NCI-H82 (cell line): Measurements from ENCODE around the gene STRA6.

Experiments used
- DNase-seq: peaks from one replicate; lab custom pipeline; 2025; lab: John Stamatoyannopoulos, UW

STRA6 gene

GRCh38 chr15:74206801-74207281, 4.3 kb upstream of the STRA6 start:
- no peak for DNase-seq

- DNase-seq: no peak
Observed at GRCh38 chr15:74205582-74205947, 3.0 kb upstream of the STRA6 start.

GRCh38 chr15:74203914-74204431, 1.4 kb upstream of the STRA6 start:
- DNase-seq: peak; percentile 92

DNA sequence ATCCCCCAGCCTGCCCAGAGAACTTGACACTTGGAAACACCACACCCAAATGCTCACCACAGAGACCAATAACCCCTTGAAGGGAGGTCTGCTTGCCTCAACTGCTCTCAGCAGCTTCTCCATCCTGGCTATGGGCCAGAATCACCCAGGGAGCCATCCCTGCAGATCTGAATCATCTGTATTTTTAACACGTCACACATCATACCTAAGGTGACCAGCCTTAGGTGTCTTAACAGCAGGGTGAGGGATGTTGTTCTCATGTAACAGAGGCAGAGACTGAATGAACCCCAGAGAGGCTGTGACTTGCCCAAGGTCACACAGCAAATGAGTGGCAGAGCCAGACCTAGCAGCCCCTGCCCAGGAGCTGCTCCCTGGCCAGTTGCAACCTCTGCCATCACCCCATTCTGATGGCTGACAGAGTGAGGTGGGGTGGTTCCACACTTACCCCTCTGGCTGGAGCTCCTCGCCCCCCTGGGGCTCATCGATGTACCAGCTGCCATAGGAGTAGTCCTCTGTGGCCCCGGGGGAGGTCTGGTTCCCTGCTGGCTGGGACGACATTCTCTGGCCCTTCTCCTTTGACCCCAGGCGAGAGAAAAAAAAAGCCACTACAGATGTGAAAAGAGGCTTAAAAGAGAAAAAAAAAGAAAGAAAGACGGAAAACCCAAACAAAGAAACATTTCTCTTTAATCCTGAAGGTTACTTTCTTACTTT, 722 bp downstream of the STRA6 start:
- DNase-seq: no peak

DNA sequence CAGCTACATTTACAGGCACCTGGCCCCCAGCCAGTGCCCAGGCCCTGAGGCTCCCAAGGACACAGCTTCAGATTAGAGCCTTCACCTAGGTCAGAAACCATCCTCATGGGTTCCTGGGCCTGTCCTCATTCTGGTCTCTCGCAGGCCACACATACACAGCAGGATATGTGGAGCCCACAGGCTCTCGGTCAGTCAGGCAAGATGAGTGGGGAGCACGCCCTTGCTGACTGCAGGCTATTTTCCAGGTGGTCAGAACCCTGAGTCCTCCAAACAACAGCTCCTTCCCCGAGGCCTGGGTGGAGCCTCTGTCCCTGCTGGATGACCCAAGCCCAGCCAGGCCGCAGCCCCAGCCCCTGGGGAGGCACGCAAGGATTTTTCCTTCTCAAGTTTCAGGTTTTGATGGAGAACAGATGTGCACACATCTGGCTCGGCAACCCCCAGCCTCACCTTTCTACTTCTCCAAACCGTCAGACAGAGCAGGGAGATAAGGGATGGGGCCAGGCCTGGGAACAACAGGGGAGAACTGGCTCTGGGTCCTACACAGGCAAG, 1.6 kb downstream of the STRA6 start:
- no peak for DNase-seq

GRCh38 chr15:74200412-74200815, 2.2 kb downstream of the STRA6 start:
- no peak for DNase-seq

DNA sequence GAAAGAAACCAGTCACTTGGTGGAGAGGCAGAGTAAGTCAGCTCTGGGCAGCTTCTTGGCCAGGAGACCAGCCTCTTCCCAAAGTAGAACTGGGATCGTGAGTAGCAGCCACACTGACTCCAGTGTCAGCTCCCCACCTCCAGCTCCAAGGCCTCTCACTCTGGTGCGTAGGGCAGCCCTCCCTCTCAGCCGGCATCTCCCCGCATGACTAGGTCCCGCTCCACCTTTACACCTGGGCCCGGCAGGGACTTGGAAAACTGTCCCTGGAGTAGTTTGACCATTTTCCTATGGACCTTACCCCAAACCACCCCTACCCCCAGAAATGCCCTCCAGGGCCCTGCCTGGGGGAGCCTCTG, 3.3 kb downstream of the STRA6 start:
- no peak for DNase-seq

DNA sequence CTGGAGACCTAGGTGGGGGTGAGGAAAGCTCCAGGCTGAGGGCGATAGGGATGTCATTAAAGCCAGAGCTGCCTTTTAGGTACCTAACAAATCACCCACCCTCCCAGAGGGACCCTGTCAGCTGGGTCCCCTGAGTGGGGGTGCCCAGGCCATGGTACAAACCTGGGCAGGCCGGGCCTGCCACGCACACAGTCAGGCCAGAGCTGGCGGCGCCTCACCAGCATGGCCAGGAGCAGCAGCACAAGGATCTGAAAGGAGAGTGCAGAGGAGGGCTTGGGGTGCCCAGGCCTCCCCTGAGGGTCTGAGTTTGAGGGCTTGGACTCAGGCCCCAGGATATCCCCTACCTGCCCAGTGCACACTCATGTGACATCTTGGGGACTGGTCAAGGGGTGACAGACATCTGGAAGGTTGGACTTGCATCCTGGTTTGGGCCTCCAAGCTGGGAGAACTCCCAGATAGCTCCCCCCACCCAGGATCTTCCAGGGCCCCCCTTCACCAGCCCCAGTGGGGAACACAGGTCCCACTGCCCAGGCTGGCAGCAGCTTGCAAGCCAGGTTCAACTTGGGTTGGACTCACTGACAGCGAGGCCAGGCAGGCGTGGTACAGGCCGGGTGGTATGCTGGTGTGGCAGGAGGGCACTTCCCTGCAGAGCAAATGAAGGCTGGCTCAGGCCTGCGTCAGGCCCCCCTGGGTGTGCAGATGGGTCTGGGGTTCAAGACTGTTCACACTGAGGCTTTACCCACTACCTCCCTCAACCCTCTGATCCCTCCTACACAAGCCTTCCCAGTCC, 5.2 kb downstream of the STRA6 start:
- no peak for DNase-seq

DNA sequence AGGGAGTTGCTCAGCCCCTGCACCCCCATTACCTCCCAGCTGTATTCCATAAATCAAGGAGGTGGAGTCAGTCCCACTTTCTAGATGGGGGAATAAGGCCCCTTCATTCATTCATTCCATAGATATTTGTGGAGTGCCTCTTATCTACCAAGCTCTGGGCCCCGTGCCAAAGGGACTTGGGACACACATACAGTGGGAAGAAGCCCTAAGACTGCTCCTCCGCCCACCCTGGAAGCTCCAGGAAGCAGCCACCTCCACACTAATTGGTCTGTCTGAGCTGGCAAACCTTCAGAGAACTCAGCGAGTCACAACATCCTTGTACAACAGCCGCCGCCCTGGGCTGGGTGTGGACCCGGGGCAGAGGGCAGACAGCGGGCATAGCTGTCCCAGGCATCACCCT, 6.4 kb downstream of the STRA6 start:
- DNase-seq: no peak

GRCh38 chr15:74194572-74195559, 7.7 kb downstream of the STRA6 start:
- DNase-seq: no peak

DNA sequence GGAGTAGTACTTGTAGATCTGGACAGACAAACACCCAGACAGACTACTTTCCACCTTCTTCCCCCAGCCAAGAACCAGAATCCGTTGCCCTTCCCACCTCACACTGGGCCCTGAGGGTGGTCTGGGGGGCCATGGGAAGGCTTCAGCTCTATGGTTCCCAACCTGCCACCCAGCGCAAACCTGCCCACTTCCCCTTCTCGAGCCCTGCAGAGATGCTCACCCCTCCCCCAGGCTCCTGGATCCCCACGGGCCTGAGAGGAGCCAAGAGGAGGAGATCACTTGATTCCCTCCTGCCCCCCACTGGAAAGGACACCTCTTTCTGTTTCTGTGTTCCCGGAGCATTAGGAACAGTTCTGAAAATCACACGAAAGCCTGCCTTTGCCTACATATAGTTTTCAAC, 8.7 kb downstream of the STRA6 start:
- no peak for DNase-seq

DNA sequence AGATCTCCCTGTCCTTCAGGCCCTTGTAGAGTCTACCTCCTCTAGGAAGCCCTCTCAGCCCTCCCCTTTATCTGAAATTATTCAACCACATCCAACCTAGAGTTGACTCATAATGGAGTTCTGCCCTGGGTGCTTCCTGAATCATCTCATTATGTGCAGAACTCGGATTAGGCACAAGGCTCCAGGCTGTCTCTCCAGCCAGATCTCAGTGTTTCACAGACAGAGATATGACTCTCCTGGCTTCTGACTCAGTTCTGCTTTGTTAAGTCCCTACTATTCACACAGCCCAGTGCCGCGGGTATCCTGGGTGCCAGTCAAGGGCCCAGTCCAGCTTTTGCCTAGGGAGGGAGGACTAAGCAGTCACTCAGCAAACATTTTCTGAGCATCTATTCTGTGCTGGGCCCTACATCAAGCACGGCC, 9.3 kb downstream of the STRA6 start:
- peak; percentile 74 for DNase-seq

DNA sequence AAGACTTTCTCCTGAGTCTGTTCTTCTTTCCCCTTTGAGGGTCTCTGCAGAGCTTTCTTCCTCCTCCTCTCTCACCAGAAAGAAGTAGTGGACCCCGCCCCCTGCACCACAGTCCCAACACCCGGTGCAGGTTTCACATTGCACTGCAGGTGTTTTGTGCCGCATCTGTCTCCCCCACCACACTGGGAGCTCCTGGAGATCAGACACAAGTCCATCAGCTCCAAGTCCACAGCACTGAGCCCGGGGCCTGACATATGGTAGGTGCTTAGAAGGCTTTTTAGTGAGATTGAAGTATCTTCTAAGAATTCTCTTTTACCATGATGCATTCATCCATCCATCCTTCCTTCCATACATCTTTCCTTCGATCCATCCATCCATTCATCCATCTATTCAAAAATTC, 9.8 kb downstream of the STRA6 start:
- DNase-seq: peak; percentile 54

- peak; percentile 56 for DNase-seq
Observed at GRCh38 chr15:74191798-74192197, 10.8 kb downstream of the STRA6 start.

- DNase-seq: no peak
Observed at GRCh38 chr15:74188216-74188615, 14.4 kb downstream of the STRA6 start.

GRCh38 chr15:74185710-74186348, 16.8 kb downstream of the STRA6 start:
- no peak for DNase-seq

GRCh38 chr15:74184582-74185091, 17.9 kb downstream of the STRA6 start:
- no peak for DNase-seq

DNA sequence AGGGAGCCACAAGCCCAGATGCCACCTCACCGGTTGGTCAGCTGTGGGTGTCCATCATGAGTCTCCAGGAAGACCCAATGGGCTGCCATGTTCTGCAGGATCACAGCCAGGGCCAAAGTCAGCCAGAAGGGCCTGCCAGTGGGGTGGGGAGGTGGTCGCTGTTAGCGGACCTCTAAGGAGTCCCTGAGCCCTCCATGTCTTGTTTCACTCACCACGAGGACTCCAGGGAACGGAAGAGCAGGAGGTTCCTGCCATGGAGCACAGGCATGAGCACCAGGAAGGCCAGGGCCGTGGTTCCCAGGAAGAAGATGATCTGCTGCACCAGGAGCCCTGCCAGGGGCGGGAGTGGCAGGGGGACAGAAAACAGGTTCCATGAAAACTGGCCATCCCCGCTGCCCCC, 20.5 kb downstream of the STRA6 start:
- no peak for DNase-seq

GRCh38 chr15:74180881-74181602, 21.5 kb downstream of the STRA6 start:
- DNase-seq: no peak
